Panc1 (cell line): ENCODE measurements around the gene TPBGL.

ENCODE experiments used
- CTCF ChIP-seq: fragments of 450-650 bp; IDR thresholded peaks from 2 replicates; pipeline ENCODE4 v1.5.1; 2017; ENCODE audit warnings: mild to moderate bottlenecking
- POLR2AphosphoS5 ChIP-seq: IDR thresholded peaks from 2 replicates; pipeline ENCODE4 v1.6.1; 2012; ENCODE audit warnings: mild to moderate bottlenecking, low read depth, low read length, moderate library complexity
- REST ChIP-seq, 2 experiments: IDR thresholded peaks; 2 replicates each; pipeline ENCODE4 v1.6.1; 2011 to 2012; ENCODE audit warnings: low read depth in 2 of 2, control low read depth in 1 of 2, low read length in 1 of 2, mild to moderate bottlenecking in 1 of 2, moderate library complexity in 1 of 2; ENCODE audit not compliant: insufficient read depth in 1 of 2
- TCF7L2 ChIP-seq: IDR thresholded peaks from 2 replicates; pipeline ENCODE4 v1.6.1; 2011; ENCODE audit warnings: mild to moderate bottlenecking, low read depth, low read length, inconsistent platforms

GRCh38 chr11:75263944-75264349 lies 23.4 kb downstream of the TPBGL start:
- TF ChIP-seq CTCF (no peak), REST (IDR thresholded peaks at IDR 0.05; ENCODE audit: insufficient read depth in 1 of 2, low read depth in 2 of 2, low read length in 1 of 2) (no peak), TCF7L2 (no peak), POLR2AphosphoS5 (no peak)
